ENCODE measurements around the gene NR3C1.

NR3C1 gene

DNA sequence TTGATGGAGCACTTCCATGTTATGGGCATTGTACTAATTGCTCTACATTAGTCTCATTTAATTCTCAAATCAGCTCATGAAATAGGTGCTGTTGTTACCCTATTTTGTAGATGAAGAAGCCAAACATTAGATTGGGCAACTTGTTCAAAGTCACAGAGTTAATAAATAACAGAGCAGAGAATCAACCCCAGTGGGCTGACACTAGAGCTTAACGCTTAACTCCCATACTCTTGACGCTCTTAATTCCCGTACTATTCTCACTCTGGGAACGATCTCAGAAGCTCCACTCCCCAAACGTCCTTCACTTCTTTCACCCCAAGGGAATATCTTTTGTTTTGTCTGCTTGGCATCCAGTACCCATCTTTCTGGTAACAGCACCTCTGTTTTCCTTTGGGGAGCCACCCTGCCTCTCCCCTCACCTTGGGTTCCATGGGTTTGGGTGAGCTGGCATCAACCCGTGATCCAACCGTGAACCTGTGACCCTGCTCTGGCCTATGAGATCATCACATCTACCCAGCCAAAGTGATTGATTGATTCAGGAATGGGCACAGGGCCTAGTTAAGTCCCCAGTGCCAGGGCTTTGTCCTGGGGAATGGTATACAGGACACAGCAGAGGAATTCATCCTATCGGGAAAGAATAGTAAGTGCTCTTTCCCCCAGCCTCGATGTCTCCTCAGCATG lies 169.2 kb downstream of the NR3C1 start:
- no peak for DNase-seq (ENCODE audit: low spot score)

- no peak for DNase-seq (ENCODE audit: low spot score)
These were observed 170.5 kb downstream of the NR3C1 start for GRCh38 chr5:143233031-143233430.

DNA sequence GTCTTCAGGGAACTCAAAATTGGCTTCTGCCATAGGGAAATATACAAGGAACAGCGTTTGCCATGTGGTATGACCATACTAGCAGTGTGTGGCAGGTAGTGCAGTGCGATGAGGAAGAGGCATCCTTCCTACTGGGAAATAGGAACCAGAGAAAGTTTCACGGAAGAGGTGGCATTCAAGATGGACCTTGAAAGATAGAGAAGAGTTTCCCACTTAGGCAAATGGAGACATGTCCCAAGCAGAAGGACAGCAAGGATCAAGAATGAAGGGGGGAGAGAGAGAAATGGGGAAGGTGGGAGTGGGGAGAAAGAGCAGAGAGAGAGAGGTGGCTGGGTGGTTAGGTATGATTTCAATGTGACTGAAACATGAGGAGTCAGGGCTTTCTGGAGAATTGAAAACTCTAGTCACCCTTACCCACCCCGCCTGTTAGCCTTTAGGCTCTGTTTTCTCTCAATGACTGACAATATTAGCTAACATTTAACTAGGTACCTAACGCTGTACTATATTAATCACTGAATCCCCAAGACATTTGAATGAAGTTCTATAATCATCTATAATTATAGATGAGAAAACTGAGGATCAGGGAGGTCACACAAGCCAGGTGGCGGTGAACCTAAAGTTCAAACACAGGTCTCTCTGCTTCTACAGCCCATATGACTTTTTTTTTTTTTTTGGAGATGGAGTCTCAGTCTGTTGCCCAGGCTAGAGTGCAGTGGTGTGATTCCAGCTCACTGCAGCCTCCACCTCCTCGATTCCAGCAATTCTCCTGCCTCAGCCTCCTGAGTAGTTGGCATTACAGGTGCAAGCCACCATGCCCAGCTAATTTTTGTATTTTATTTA lies 171.3 kb downstream of the NR3C1 start:
- no peak for DNase-seq (ENCODE audit: low spot score)

DNA sequence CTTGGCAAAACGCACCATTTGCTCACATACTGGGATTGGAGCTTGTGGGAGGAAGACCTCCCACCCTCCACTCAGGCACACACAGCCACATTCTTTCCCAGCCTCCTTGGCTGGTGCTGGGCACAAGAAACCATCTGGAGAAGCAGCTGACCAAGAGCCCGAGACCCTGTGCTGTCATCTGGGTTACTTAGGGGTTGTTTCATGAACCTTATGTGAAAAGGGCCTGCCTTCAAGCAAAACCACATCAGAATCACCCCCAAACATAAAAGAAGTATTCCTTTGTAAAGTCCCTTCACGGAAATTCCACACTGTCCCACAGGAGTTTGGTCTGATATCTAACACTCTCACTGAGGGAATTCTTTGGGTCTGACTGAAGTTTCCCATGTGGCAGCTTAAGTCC lies 172.1 kb downstream of the NR3C1 start:
- DNase-seq (ENCODE audit: low spot score): no peak

- no peak for DNase-seq (ENCODE audit: low spot score)
These were observed 172.8 kb downstream of the NR3C1 start for GRCh38 chr5:143230676-143230996.

DNA sequence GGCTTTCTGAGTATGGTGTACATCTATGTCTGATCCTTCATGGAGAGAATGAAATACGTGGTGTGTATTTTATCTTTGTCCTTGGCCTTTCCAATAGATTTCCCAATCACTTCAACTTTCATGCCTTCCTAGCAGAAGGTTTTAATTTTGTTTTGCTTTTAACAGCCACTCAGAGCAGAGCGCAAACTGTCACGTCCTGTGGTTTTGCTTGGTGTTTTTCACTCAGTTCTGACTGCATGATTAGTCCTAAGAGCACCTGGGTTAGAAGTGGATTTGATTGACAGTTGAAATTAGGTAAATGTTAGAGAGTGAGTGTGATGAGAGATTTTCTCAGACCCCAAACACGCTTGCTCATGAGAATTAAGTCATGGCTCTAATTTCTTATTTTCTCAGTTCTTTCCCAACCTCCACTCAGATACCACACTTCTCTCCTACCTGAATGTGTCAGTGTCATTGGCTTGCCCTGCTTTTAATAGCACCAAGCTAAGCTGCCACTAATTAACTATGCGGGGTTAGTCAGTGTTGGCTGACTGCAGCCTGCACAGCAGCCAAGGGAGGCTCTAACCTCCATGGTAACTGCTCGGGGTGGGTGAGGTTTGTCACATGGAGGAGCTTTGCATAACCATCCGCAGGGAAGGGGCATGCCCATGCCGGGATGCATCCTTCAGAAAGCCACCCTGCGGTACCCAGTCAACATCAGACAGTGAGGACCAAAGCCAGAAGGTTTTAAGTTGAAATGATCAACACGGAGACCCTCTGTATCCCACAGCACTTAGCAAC lies 173.4 kb downstream of the NR3C1 start:
- no peak for DNase-seq (ENCODE audit: low spot score)

DNA sequence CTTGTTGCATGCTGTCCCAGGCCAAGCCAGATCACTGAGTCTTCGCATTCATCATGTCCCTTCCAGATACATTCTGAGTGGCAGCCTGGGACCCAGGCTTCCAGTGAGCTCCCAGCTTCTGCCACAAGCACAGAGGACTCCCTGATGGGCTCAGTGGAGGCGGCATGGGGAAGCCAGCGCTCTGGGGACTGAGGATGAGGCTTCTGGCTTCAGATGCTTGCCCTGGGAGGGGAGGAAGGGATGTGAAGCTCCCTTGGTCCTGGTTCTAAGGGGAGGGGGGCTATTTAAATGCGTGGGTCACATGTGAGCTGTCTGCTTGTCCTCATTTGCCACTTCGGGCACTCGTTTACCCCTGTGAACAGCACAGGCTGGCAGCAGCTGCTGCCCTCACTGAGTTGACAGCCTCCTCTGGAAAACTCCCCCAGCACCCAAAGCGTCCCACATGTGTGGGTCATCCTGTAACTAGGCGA lies 174.0 kb downstream of the NR3C1 start:
- no peak for DNase-seq (ENCODE audit: low spot score)

DNA sequence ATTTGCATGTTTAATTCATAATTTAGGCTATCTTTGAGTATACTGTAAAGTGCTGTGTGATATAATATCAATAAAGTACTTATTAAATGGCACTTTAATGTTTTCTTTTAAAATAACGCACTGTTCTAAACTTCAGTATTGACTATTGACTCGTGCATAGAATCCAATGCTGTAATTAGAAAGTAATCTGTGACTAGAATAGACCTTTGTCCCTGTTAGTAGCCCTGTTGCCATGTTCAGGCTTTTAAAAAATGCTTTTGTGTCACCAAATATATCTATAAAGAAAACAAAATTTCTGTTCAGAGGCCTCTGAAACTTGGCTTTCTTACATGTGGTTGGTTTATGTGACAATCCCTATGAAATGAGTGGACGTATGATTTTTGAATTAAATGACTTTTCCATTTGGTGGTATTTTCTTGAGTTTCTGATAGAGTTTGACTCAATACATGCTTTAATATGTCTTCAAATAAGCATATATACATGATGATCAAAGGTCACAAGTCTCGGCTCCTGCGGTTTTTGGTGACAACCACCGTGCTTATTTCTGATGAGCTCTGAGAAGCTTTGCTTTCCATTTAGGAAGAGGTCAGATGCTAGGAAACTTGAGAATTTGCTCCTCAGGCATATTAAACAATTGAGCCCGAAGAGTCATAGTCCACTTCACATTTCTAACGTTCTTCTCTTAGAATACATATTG lies 174.7 kb downstream of the NR3C1 start:
- no peak for DNase-seq (ENCODE audit: low spot score)

Data from left forelimb (tissue), 1 donor.